NCI-H1436 treated with DMSO at 0.1 percent for 48 hours (cell line): ENCODE measurements around the gene UMODL1.

ENCODE experiments used
- DNase-seq: peaks from one replicate; lab custom pipeline; 2025; lab: John Stamatoyannopoulos, UW

UMODL1 gene

GRCh38 chr21:42135386-42136052 lies 64.4 kb downstream of the UMODL1 start:
- no peak for DNase-seq

- no peak for DNase-seq
These were observed 66.2 kb downstream of the UMODL1 start for GRCh38 chr21:42137191-42137904.

- DNase-seq, result no peak
These were observed 69.2 kb downstream of the UMODL1 start for GRCh38 chr21:42140196-42140934.

- no peak for DNase-seq
These were observed 70.5 kb downstream of the UMODL1 start for GRCh38 chr21:42141643-42142042.

GRCh38 chr21:42142141-42142540 lies 71.0 kb downstream of the UMODL1 start:
- DNase-seq, result no peak

- DNase-seq, result no peak
These were observed 71.5 kb downstream of the UMODL1 start for GRCh38 chr21:42142627-42143026.

GRCh38 chr21:42143111-42143510 lies 72.0 kb downstream of the UMODL1 start:
- DNase-seq, result no peak

- no peak for DNase-seq
These were observed 73.1 kb downstream of the UMODL1 start for GRCh38 chr21:42144221-42144620.

GRCh38 chr21:42144679-42145568 lies 73.8 kb downstream of the UMODL1 start:
- no peak for DNase-seq

- DNase-seq, result peak; percentile 10
These were observed 74.6 kb downstream of the UMODL1 start for GRCh38 chr21:42145569-42146272.

- no peak for DNase-seq
These were observed 75.2 kb downstream of the UMODL1 start for GRCh38 chr21:42146273-42146805.

GRCh38 chr21:42146821-42147220 lies 75.7 kb downstream of the UMODL1 start:
- no peak for DNase-seq

- no peak for DNase-seq
These were observed 76.4 kb downstream of the UMODL1 start for GRCh38 chr21:42147386-42148020.

GRCh38 chr21:42148097-42148496 lies 77.0 kb downstream of the UMODL1 start:
- DNase-seq, result peak; percentile 20

GRCh38 chr21:42148584-42148983 lies 77.5 kb downstream of the UMODL1 start:
- DNase-seq, result no peak

GRCh38 chr21:42149656-42150473 lies 78.7 kb downstream of the UMODL1 start:
- no peak for DNase-seq

GRCh38 chr21:42150474-42151085 lies 79.5 kb downstream of the UMODL1 start:
- DNase-seq, result no peak

GRCh38 chr21:42151148-42151947 lies 80.2 kb downstream of the UMODL1 start:
- no peak for DNase-seq

- no peak for DNase-seq
These were observed 80.8 kb downstream of the UMODL1 start for GRCh38 chr21:42151948-42152220.
